CD4-positive, CD25-positive, alpha-beta regulatory T cell (primary cell): ENCODE measurements around the gene TPI1. TPM values are rescaled to one million over a fixed set of nuclear protein-coding genes. Genes with fewer than 3 reads are reported as not detected.
"Not testable (repeated sequence)": the region's sequence is repeated elsewhere in the genome, so short reads cannot be mapped to it uniquely, and the experiment has no call there.

Source experiments
- ATAC-seq, 2 donors: fragments of 150-1000 bp; cut with Tn5 transposase; one replicate each; pipeline ENCODE4 v1.10.0; 2021; ENCODE audit warnings: low read depth in 2 of 2, moderate number of reproducible peaks in 2 of 2, moderate library complexity in 1 of 2
- DNase-seq, 3 donors: peaks; one replicate each; pipeline versions ENCODE4 v3.0.0 to v3.0.0-alpha.2; 2012 to 2022; ENCODE audit warnings: mixed read lengths in 1 of 3
- H3K27ac ChIP-seq: one replicate; pipeline ENCODE4 v1.7.0; 2013; ENCODE audit warnings: mild to moderate bottlenecking, low read length; ENCODE audit not compliant: insufficient read depth, poor library complexity, severe bottlenecking
- H3K27me3 ChIP-seq: one replicate; pipeline ENCODE4 v1.7.0; 2013; ENCODE audit warnings: low read length; ENCODE audit not compliant: control insufficient read depth, insufficient read depth
- H3K36me3 ChIP-seq: one replicate; pipeline ENCODE4 v1.7.0; 2013; ENCODE audit warnings: mild to moderate bottlenecking, low read length, moderate library complexity; ENCODE audit not compliant: control insufficient read depth, insufficient read depth
- H3K4me1 ChIP-seq: 2 replicates; pipeline ENCODE4 v1.7.0; 2013; ENCODE audit warnings: mild to moderate bottlenecking, low read length; ENCODE audit not compliant: insufficient read depth, control insufficient read depth, poor library complexity, severe bottlenecking
- H3K4me3 ChIP-seq: one replicate; pipeline ENCODE4 v1.7.0; 2013; ENCODE audit warnings: low read depth, mild to moderate bottlenecking, low read length, moderate library complexity
- H3K9me3 ChIP-seq, 2 experiments: 1 replicate in 1 of 2; 2 replicates in 1 of 2; pipeline ENCODE4 v1.7.0; 2013; ENCODE audit warnings: low read length in 2 of 2, mild to moderate bottlenecking in 1 of 2, moderate library complexity in 1 of 2; ENCODE audit not compliant: control insufficient read depth in 2 of 2
- H3K27ac Mint-ChIP-seq, 3 donors: one replicate each; pipeline ENCODE4 v1.8.0; 2020 to 2022; ENCODE audit warnings: mild to moderate bottlenecking in 3 of 3, mixed read lengths in 3 of 3, moderate library complexity in 2 of 3
- H3K27me3 Mint-ChIP-seq: one replicate; pipeline ENCODE4 v1.8.0; 2022; ENCODE audit warnings: mild to moderate bottlenecking, mixed read lengths
- H3K36me3 Mint-ChIP-seq: one replicate; pipeline ENCODE4 v1.8.0; 2020; ENCODE audit warnings: mixed read lengths
- H3K4me1 Mint-ChIP-seq, 4 donors: one replicate each; pipeline ENCODE4 v1.8.0; 2020 to 2022; ENCODE audit warnings: mixed read lengths in 4 of 4, mild to moderate bottlenecking in 1 of 4
- H3K4me3 Mint-ChIP-seq, 4 donors: one replicate each; pipeline ENCODE4 v1.8.0; 2020 to 2022; ENCODE audit warnings: mild to moderate bottlenecking in 4 of 4, mixed read lengths in 4 of 4, moderate library complexity in 3 of 4
- H3K9me3 Mint-ChIP-seq, 7 donors: one replicate each; pipeline ENCODE4 v1.8.0; 2020 to 2022; ENCODE audit warnings: mixed read lengths in 7 of 7, mild to moderate bottlenecking in 3 of 7, moderate library complexity in 2 of 7
- polyA plus RNA-seq, 4 donors: library from polyadenylated mRNA; unstranded; fragments of 300-500 nt; fragmentation: Illumina TruSeq; gene quantifications; one replicate each; pipeline ENCODE4 v1.2.3, GENCODE V29; 2021
- total RNA-seq: library from RNA; stranded (reverse); gene quantifications from one replicate; pipeline ENCODE4 v1.2.3, GENCODE V29; 2022

Gene TPI1
- total and polyA plus RNA-seq, 5 donors from 2014 or later, result 153 to 633 (median 512) TPM

GRCh38 chr12:6874015-6874368 is 6.7 kb downstream of the TPI1 start:
- H3K36me3 ChIP-seq, DNase-seq, H3K27me3 ChIP-seq, ATAC-seq, H3K9me3 Mint-ChIP-seq, H3K9me3 ChIP-seq, H3K27me3 Mint-ChIP-seq: not testable (repeated sequence)
- H3K4me1 ChIP-seq, result peaks cover 44% of the 10 kb centered on the region
- peak overlapping the region; percentile 90 to 96 (median 94) for H3K4me3 Mint-ChIP-seq
- peak overlapping the region; percentile 74 for H3K27ac ChIP-seq
- peaks cover 14% of the 10 kb centered on the region for H3K36me3 Mint-ChIP-seq
- peak overlapping the region; percentile 14 to 90 (median 84) for H3K27ac Mint-ChIP-seq
- H3K4me1 Mint-ChIP-seq, result peaks cover 9 to 55% (median 31%) of the 10 kb centered on the region in 4 donors
- H3K4me3 ChIP-seq, result peak overlapping the region; percentile 85

DNA sequence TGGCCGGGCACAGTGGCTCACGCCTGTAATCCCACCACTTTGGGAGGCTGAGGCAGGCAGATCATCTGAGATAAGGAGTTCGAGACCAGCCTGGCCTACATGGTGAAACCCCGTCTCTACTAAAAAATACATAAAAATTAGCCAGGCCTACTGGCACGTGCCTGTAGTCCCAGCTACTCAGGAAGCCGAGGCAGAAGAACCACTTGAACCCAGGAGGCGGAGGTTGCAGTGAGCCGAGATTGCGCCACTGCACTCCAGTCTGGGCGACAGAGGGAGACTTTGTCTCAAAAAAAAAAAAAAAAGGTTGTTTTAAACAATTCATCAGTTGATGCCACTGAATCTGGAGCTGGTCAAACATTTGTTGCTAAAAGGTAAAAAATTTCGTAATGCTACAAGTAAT is 12.5 kb downstream of the TPI1 start:
- H3K27ac Mint-ChIP-seq, H3K4me1 ChIP-seq, H3K27ac ChIP-seq, H3K9me3 Mint-ChIP-seq, H3K4me1 Mint-ChIP-seq, DNase-seq, ATAC-seq, H3K4me3 ChIP-seq, H3K9me3 ChIP-seq, H3K36me3 ChIP-seq, H3K36me3 Mint-ChIP-seq, H3K4me3 Mint-ChIP-seq, H3K27me3 ChIP-seq, H3K27me3 Mint-ChIP-seq: not testable (repeated sequence)

DNA sequence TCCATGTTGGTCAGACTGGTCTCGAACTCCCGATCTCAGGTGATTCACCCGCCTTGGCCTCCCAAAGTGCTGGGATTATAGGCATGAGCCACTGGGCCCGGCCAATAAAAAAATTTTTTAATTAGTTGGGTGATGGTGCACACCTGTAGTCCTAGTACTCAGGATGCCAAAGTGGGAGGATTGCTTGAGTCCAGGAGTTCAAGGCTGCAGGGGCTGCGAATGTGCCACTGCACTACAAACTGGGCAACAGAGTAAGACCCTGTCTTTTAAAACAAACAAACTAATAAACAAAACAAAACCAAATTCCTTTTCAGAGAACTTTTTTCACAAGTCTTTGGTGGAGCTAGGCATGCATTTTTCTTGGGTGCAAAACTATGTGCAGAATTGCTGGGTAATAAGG is 15.9 kb downstream of the TPI1 start:
- H3K27me3 Mint-ChIP-seq, result no peaks in the 10 kb centered on the region
- Histone ChIP-seq H3K4me3 (no peak overlapping the region), H3K4me1 (no peaks in the 10 kb centered on the region), H3K36me3 (peaks cover 6% of the 10 kb centered on the region), H3K27me3 (no peaks in the 10 kb centered on the region), H3K9me3 (no peaks in the 10 kb centered on the region), H3K27ac (no peak overlapping the region)
- no peak overlapping the region for H3K4me3 Mint-ChIP-seq
- H3K9me3 Mint-ChIP-seq, result no peaks in the 10 kb centered on the region
- peaks cover 7% of the 10 kb centered on the region for H3K36me3 Mint-ChIP-seq
- H3K4me1 Mint-ChIP-seq, result peaks cover 0 to 5% (median 0%) of the 10 kb centered on the region in 4 donors
- ATAC-seq (no peak), DNase-seq (no peak)
- no peak overlapping the region for H3K27ac Mint-ChIP-seq

- Histone ChIP-seq H3K9me3 (no peaks in the 10 kb centered on the region), H3K4me1 (no peaks in the 10 kb centered on the region), H3K27ac (no peak overlapping the region), H3K27me3 (no peaks in the 10 kb centered on the region), H3K36me3 (peaks cover 6% of the 10 kb centered on the region), H3K4me3 (no peak overlapping the region)
- ATAC-seq (no peak), DNase-seq (no peak)
- Mint-ChIP-seq H3K27me3 (no peaks in the 10 kb centered on the region), H3K4me1 (peaks cover 0 to 5% (median 0%) of the 10 kb centered on the region in 4 donors), H3K9me3 (no peaks in the 10 kb centered on the region), H3K27ac (no peak overlapping the region), H3K36me3 (peaks cover 7% of the 10 kb centered on the region), H3K4me3 (no peak overlapping the region)
Measured at GRCh38 chr12:6883683-6884082, 16.4 kb downstream of the TPI1 start.

DNA sequence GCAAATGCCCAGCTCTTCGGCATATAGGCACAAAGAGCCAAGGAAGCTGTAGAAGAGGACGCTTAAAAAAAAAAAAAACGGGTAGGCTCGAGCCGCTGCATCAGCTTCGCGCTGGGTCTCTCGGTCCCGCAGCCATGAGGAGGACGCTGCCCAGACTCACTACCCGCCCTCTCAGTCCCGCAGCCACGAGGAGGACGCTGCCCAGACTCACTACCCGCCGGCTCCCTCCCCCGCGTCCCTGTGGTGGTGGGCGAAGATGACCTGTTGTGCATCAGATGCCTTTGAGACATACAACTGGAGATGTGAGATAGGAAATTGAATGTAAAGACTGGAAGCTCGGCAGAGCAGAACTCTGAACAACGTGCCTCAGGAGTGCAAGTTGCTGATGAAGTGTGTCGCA is 17.2 kb downstream of the TPI1 start:
- Histone ChIP-seq H3K4me1 (no peaks in the 10 kb centered on the region), H3K27ac (no peak overlapping the region), H3K36me3 (peaks cover 6% of the 10 kb centered on the region), H3K9me3 (no peaks in the 10 kb centered on the region), H3K27me3 (no peaks in the 10 kb centered on the region), H3K4me3 (no peak overlapping the region)
- H3K4me3 Mint-ChIP-seq, result no peak overlapping the region
- DNase-seq (no peak), ATAC-seq (no peak)
- H3K9me3 Mint-ChIP-seq, result no peaks in the 10 kb centered on the region
- peaks cover 7% of the 10 kb centered on the region for H3K36me3 Mint-ChIP-seq
- H3K4me1 Mint-ChIP-seq, result peaks cover 0 to 5% (median 0%) of the 10 kb centered on the region in 4 donors
- H3K27ac Mint-ChIP-seq, result no peak overlapping the region
- H3K27me3 Mint-ChIP-seq, result no peaks in the 10 kb centered on the region

- not testable (repeated sequence) for H3K36me3 ChIP-seq, H3K9me3 ChIP-seq, H3K9me3 Mint-ChIP-seq, H3K27ac ChIP-seq, H3K4me3 Mint-ChIP-seq, DNase-seq, H3K27me3 ChIP-seq, H3K4me3 ChIP-seq, H3K27me3 Mint-ChIP-seq, H3K36me3 Mint-ChIP-seq, ATAC-seq, H3K4me1 ChIP-seq
- Mint-ChIP-seq H3K4me1 (peaks cover 3 to 17% (median 8%) of the 10 kb centered on the region in 4 donors), H3K27ac (peak overlapping the region in 1 of 3 donors; percentile 89)
Measured at GRCh38 chr12:6886206-6886999, 19.1 kb downstream of the TPI1 start.

DNA sequence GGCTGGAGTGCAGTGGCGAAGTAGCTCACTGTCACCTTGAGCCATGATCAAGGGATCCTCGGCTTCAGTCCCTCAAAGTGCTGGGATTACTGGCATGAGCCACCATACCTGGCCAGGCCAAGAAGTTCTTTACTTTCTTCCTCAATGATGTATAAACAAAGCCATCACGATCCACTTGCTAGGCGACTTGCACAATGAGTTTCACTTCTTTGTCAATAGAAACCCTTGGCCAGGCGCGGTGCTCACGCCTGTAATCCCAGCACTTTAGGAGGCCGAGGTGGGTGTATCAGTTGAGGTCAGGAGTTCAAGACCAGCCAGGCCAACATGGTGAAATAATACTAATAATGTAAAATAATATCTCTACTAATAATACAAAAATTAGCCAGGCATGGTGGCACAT is 20.1 kb downstream of the TPI1 start:
- Mint-ChIP-seq H3K27me3 (no peaks in the 10 kb centered on the region), H3K9me3 (no peaks in the 10 kb centered on the region)
- no peak overlapping the region for H3K27ac ChIP-seq

DNA sequence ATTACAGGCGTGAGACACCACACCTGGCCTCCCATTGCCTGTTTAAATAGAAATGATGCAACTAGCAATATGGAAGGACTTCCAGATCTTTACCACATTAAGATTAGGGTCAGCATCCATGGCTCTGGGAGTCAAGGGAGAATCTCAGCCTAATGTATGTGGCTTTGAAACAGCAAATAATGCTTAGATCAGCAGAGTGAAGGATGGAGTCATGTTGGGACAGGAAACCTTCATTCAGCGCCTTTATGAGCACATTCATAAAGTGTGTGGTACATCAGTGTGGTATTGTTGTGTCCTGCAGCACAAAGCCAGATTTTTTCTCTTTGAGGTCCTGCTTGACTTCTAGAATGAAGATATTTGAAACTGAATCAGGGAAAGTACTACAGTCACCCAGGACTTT is 21.0 kb downstream of the TPI1 start:
- Mint-ChIP-seq H3K9me3 (no peaks in the 10 kb centered on the region), H3K36me3 (peaks cover 7% of the 10 kb centered on the region), H3K4me3 (peak overlapping the region in 1 of 4 donors; percentile 19), H3K27me3 (no peaks in the 10 kb centered on the region), H3K4me1 (peaks cover 4 to 23% (median 10%) of the 10 kb centered on the region in 4 donors), H3K27ac (no peak overlapping the region)
- Histone ChIP-seq H3K4me1 (peaks cover 12% of the 10 kb centered on the region), H3K27me3 (no peaks in the 10 kb centered on the region), H3K36me3 (peaks cover 6% of the 10 kb centered on the region), H3K4me3 (no peak overlapping the region), H3K27ac (no peak overlapping the region), H3K9me3 (no peaks in the 10 kb centered on the region)
- no peak for ATAC-seq
- DNase-seq, result no peak

More for the DNA sequence above, 20.1 kb downstream of the TPI1 start:
- H3K9me3 ChIP-seq, result no peaks in the 10 kb centered on the region
- no peak for ATAC-seq
- no peak overlapping the region for H3K27ac Mint-ChIP-seq
- no peak overlapping the region for H3K4me3 Mint-ChIP-seq
- H3K36me3 Mint-ChIP-seq, result peaks cover 7% of the 10 kb centered on the region
- H3K36me3 ChIP-seq, result peaks cover 6% of the 10 kb centered on the region
- no peak for DNase-seq
- no peak overlapping the region for H3K4me3 ChIP-seq
- H3K27me3 ChIP-seq, result no peaks in the 10 kb centered on the region
- peaks cover 4 to 23% (median 10%) of the 10 kb centered on the region in 4 donors for H3K4me1 Mint-ChIP-seq
- peaks cover 12% of the 10 kb centered on the region for H3K4me1 ChIP-seq
